GM19043 (cell line): ENCODE measurements around the gene ODF4.
"Not testable (repeated sequence)": the region's sequence is repeated elsewhere in the genome, so short reads cannot be mapped to it uniquely, and the experiment has no call there.

ENCODE experiments used
- ATAC-seq: cut with Tn5 transposase; IDR thresholded peaks from one replicate; pipeline ENCODE4 v1.9.1; 2021; ENCODE audit warnings: low read depth; ENCODE audit not compliant: unreplicated experiment

The ODF4 gene

GRCh38 chr17:8392674-8393469 lies 53.2 kb downstream of the ODF4 start:
- no peak for ATAC-seq

- ATAC-seq, result no peak
Observed at GRCh38 chr17:8393470-8394231, 54.0 kb downstream of the ODF4 start.

GRCh38 chr17:8394497-8394896 lies 54.9 kb downstream of the ODF4 start:
- not testable (repeated sequence) for ATAC-seq
